Vagina (tissue), 2 donors: ENCODE measurements around the gene GRIP2. TPM values are rescaled to one million over a fixed set of nuclear protein-coding genes. Genes with fewer than 3 reads are reported as not detected.

Experiments
- DNase-seq, 2 donors: peaks; one replicate each; pipeline ENCODE4 v3.0.0-alpha.2; 2017; ENCODE audit errors: extremely low spot score in 2 of 2
- H3K27ac ChIP-seq: fragments of 200-600 bp; sonication (generic); one replicate; pipeline ENCODE4 v1.5.1; 2019
- H3K27me3 ChIP-seq: fragments of 200-600 bp; sonication (generic); one replicate; pipeline ENCODE4 v1.5.1; 2019
- H3K36me3 ChIP-seq, 2 donors: fragments of 200-600 bp; sonication (generic); one replicate each; pipeline ENCODE4 v1.5.1; 2017 to 2019
- H3K4me1 ChIP-seq: fragments of 200-600 bp; sonication (generic); one replicate; pipeline ENCODE4 v1.5.1; 2019
- H3K4me3 ChIP-seq, 2 donors: fragments of 200-600 bp; sonication (generic); 1 replicate in 1 of 2; 2 replicates in 1 of 2; pipeline ENCODE4 v1.5.1; 2016 to 2019
- H3K9me3 ChIP-seq: fragments of 200-600 bp; sonication (generic); one replicate; pipeline ENCODE4 v1.5.1; 2019
- CTCF ChIP-seq, 3 experiments: fragments of 450-650 bp in 2 of 3; fragments of 200-600 bp in 1 of 3; sonication (generic) in 1 of 3; IDR thresholded peaks; one replicate each; pipeline ENCODE4 v1.5.1; 2017 to 2019; ENCODE audit warnings: antibody characterized with exemption in 3 of 3, mild to moderate bottlenecking in 2 of 3, moderate library complexity in 2 of 3
- POLR2A ChIP-seq, 2 donors: fragments of 450-650 bp; IDR thresholded peaks; one replicate each; pipeline ENCODE4 v1.6.1; 2017; ENCODE audit warnings: antibody characterized with exemption in 2 of 2, mild to moderate bottlenecking in 2 of 2, moderate library complexity in 2 of 2
- POLR2AphosphoS5 ChIP-seq, 2 donors: sonication (generic); formaldehyde crosslinking; IDR thresholded peaks; one replicate each; pipeline ENCODE4 v1.9.0; 2017; ENCODE audit warnings: antibody characterized with exemption in 2 of 2, mild to moderate bottlenecking in 2 of 2, low read depth in 1 of 2; ENCODE audit not compliant: insufficient read depth in 1 of 2
- intact Hi-C: fragments of 100-400 bp; cut with DNase I; formaldehyde crosslinking; loops from one replicate; pipeline ENCODE4 v1.15.1; 2023
- total RNA-seq: library from RNA; depleted of rRNA; stranded (reverse); fragments of >200 nt; gene quantifications from one replicate; pipeline ENCODE4 v1.2.3, GENCODE V29; 2016

GRIP2 gene
- total RNA-seq, 1 donor from 2014 or later = 0.98 TPM

DNA sequence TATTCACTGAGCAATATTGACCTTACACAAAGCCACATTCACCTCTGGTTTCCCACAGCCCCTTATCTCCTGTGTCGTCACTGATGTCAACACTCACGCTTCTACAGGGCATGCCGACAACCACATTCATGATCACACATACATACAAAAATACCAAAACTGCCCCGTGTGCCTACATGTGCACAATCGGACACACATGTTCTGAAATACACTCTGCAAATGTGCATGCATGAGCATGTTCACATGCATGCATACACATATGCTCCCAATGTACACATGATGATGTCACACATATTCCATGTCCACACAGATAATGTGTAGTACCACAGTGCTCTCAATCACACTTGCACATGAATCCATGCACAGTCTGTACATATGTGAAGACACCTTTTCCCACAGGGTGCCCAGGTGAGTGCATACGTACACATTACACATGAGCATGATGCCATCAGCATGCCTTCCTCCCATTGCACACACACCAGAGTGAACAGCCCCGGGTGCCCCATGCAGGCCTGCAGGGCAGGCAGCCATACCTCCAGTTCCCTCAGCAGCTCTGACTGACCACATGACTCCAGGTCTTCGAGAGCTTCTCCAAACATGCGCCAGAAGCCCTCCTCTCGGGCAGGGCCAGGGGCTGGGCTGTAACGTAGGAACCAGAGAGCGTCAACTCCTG lies 37.0 kb downstream of the GRIP2 start:
- DNase-seq = no peak

DNA sequence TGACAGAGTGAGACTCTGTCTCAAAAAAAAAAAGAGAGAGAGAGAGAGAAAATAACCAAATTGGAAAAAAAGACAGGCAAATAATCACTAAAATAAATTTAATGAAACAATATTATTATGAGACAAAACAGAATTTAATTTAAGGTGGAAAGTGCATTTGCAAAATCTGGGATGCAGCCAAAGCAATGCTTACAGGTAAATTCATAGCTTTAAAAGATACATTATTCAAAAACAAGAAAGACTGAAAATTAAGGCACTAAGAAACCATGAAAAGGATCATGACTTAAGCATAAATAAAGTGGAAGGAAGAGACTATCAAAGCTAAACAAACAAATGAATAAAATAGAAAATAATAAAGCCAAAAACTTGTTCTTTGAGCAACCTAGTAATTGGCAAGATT lies 37.7 kb downstream of the GRIP2 start:
- no peak for DNase-seq
- H3K27me3 ChIP-seq = no peaks in the 10 kb centered on the region
- H3K27ac ChIP-seq = no peak overlapping the region
- TF ChIP-seq POLR2AphosphoS5 (IDR thresholded peaks at IDR 0.05; ENCODE audit: insufficient read depth in 1 of 2, low read depth in 1 of 2) (no peak), CTCF (IDR thresholded peaks at IDR 0.05) (no peak), POLR2A (IDR thresholded peaks at IDR 0.05) (no peak)
- no peak overlapping the region for H3K4me3 ChIP-seq
- peaks cover 6% of the 10 kb centered on the region for H3K9me3 ChIP-seq
- intact Hi-C loops = no loop called here
- H3K4me1 ChIP-seq = no peaks in the 10 kb centered on the region
- H3K36me3 ChIP-seq = no peaks in the 10 kb centered on the region

More for the DNA sequence above, 37.0 kb downstream of the GRIP2 start:
- Histone ChIP-seq H3K9me3 (peaks cover 6% of the 10 kb centered on the region), H3K4me3 (no peak overlapping the region), H3K4me1 (no peaks in the 10 kb centered on the region), H3K27ac (no peak overlapping the region), H3K36me3 (no peaks in the 10 kb centered on the region), H3K27me3 (no peaks in the 10 kb centered on the region)
- TF ChIP-seq POLR2AphosphoS5 (IDR thresholded peaks at IDR 0.05; ENCODE audit: insufficient read depth in 1 of 2, low read depth in 1 of 2) = no peak
- no peak for TF ChIP-seq CTCF (IDR thresholded peaks at IDR 0.05)
- no peak for TF ChIP-seq POLR2A (IDR thresholded peaks at IDR 0.05)
- intact Hi-C loops = no loop called here

GRCh38 chr3:14497321-14497720 lies 42.8 kb downstream of the GRIP2 start:
- intact Hi-C loops = no loop called here
- no peak for DNase-seq
- H3K27ac ChIP-seq = no peak overlapping the region
- no peak for TF ChIP-seq POLR2A (IDR thresholded peaks at IDR 0.05)
- no peak for TF ChIP-seq POLR2AphosphoS5 (IDR thresholded peaks at IDR 0.05; ENCODE audit: insufficient read depth in 1 of 2, low read depth in 1 of 2)
- no peak for TF ChIP-seq CTCF (IDR thresholded peaks at IDR 0.05)
- no peaks in the 10 kb centered on the region for H3K4me1 ChIP-seq
- H3K36me3 ChIP-seq = no peaks in the 10 kb centered on the region
- H3K27me3 ChIP-seq = no peaks in the 10 kb centered on the region
- no peaks in the 10 kb centered on the region for H3K9me3 ChIP-seq
- no peak overlapping the region for H3K4me3 ChIP-seq

DNA sequence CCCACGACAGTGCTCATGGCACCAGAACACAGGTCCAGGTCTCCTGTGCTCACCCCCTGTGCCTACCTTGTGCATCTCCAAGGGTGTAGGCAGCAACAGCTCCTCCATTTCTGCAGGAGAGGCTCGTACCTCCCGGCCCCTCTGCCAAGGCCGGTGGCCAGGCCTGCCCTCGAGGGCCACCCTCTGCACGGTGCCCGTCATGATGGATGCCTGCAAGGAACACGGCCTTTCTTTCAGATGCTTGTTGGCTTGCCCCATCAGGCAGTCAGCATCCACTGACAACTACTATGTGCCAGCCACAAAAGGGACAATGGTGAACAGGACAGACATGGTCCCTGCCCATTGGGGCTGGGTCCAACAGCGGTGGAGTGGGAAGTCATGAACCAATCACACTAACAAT lies 43.8 kb downstream of the GRIP2 start:
- H3K9me3 ChIP-seq = no peaks in the 10 kb centered on the region
- H3K27me3 ChIP-seq = no peaks in the 10 kb centered on the region
- intact Hi-C loops = no loop called here
- H3K4me3 ChIP-seq = no peak overlapping the region
- no peak overlapping the region for H3K27ac ChIP-seq
- TF ChIP-seq POLR2AphosphoS5 (IDR thresholded peaks at IDR 0.05; ENCODE audit: insufficient read depth in 1 of 2, low read depth in 1 of 2) (no peak), POLR2A (IDR thresholded peaks at IDR 0.05) (no peak), CTCF (IDR thresholded peaks at IDR 0.05) (no peak)
- DNase-seq = no peak
- H3K4me1 ChIP-seq = no peaks in the 10 kb centered on the region
- H3K36me3 ChIP-seq = no peaks in the 10 kb centered on the region

DNA sequence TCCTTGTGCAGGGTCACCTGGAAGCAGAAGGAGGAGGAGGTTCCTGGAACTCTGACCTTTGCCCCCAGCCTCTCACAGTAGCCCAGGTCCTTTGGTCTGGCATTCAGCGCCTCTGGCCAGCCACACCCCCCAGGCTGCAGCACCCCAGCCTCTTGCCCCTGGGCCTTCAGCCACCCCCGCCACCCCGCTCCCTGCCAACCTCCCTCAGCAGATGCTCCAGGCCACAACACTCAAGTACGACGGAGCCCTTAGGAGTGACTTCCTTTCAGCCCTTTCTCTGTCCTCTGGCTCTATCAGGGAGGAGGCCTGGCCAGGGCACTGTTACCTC lies 45.2 kb downstream of the GRIP2 start:
- no peaks in the 10 kb centered on the region for H3K4me1 ChIP-seq
- no peak for DNase-seq
- H3K9me3 ChIP-seq = no peaks in the 10 kb centered on the region
- intact Hi-C loops = no loop called here
- no peaks in the 10 kb centered on the region for H3K36me3 ChIP-seq
- H3K27me3 ChIP-seq = no peaks in the 10 kb centered on the region
- no peak overlapping the region for H3K4me3 ChIP-seq
- H3K27ac ChIP-seq = no peak overlapping the region
- TF ChIP-seq POLR2AphosphoS5 (IDR thresholded peaks at IDR 0.05; ENCODE audit: insufficient read depth in 1 of 2, low read depth in 1 of 2) (no peak), POLR2A (IDR thresholded peaks at IDR 0.05) (no peak), CTCF (IDR thresholded peaks at IDR 0.05) (no peak)
